ENCODE results near the gene SYNPR.

DNA sequence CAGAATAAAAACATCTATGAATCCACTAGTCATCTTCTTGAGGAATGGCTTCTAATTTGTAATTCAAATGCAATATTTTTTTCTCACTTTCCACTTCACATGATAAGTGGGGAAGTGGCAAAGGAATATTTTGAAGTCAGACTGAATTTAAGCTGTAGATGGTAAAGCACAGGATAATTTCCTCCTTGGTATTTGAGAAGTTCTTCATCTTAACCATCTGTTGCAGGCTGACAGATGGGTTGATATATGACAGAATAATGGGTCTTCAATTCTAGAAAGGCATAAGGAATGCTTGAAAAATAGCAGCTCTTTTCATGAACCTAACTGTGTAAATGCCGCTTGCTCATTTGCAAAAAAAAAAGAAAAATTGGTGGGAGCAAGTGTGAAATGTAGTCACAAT, 307.8 kb downstream of the SYNPR start:
- TF ChIP-seq POLR2AphosphoS5 (IDR thresholded peaks at IDR 0.05; ENCODE audit: low read depth) = no peak
- TF ChIP-seq GABPA (IDR thresholded peaks at IDR 0.05; ENCODE audit: low read depth) = no peak

Data from HL-60 (cell line).